HuH-7.5 (cell line): ENCODE data around the gene FAM20A.
"Not testable (repeated sequence)": the region's sequence is repeated elsewhere in the genome, so short reads cannot be mapped to it uniquely, and the experiment has no call there.

Experiments
- DNase-seq: peaks from one replicate; pipeline ENCODE4 v3.0.0; 2011; ENCODE audit warnings: low spot score

Gene FAM20A

DNA sequence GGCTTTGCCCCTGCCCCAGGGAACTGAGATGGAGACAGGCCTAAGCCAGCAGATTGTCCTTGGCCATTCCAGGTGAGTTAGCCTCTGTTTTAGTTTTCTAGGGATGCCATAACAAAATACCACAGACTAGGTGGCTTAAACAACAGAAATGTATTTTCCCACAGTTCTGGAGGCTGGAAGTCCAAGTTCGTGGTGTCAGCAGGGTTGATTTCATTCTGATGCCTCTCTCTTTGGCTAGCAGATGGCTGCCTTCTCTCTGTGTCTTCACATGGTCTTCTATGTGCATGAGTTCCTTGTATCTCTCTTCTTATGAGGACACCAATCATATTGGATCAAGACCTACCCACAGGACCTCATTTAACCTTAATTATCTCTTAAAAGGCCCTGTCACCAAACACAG, 12.8 kb downstream of the FAM20A start:
- DNase-seq = no peak

DNA sequence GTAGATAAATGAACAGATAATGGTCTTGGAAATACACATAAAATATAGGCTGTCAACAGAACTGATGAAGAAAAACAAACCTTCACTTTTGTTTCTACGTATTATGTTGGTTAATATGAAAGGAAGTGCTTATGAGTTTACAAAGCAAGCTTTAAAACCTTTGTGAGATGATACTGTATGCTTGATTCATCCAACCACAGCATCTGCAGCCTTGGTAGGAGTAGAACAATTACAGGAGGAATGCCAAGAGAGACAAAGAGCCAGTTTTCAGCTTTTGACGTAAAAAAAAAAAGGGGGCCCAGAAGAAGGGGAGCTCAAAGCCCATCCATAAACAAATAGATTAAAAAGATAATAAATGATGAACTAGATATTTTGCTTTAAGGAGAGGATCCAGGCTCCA, 13.3 kb downstream of the FAM20A start:
- no peak for DNase-seq

DNA sequence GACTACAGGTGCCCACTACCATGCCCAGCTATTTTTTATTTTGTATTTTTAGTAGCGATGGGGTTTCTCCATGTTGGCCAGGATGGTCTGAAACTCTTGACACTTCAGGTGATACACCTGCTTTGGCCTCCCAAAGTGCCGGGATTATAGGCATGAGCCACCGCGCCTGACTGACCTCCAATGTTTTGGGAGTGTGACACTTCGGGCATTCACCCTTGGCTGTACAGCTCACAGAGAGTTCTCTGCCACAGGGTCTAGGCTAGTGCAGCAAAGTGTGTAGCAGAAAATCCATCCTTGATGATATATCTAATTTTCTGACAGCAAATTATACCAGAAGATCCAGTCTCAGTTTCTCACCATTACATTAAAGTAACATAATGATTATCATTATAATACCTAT, 14.1 kb downstream of the FAM20A start:
- DNase-seq = no peak

DNA sequence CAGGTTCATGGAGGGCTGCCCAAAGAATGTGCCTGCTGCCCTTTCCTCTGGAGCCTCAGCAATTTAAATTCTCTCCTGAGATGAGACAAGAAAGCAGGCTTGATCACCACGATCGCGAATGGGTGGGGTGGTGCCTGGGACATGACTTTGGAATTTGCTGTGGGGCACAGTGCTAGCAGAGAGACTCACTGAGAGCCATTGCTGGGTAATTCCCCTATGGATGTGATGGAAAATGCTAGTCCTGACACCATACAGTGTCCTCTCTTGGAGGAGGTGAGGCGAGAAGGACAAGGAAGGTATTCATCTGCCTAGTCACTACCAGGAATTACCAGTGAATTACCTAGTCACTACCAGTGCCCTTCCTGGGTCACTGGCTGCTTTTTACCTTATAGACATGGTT, 15.5 kb downstream of the FAM20A start:
- DNase-seq = no peak

DNA sequence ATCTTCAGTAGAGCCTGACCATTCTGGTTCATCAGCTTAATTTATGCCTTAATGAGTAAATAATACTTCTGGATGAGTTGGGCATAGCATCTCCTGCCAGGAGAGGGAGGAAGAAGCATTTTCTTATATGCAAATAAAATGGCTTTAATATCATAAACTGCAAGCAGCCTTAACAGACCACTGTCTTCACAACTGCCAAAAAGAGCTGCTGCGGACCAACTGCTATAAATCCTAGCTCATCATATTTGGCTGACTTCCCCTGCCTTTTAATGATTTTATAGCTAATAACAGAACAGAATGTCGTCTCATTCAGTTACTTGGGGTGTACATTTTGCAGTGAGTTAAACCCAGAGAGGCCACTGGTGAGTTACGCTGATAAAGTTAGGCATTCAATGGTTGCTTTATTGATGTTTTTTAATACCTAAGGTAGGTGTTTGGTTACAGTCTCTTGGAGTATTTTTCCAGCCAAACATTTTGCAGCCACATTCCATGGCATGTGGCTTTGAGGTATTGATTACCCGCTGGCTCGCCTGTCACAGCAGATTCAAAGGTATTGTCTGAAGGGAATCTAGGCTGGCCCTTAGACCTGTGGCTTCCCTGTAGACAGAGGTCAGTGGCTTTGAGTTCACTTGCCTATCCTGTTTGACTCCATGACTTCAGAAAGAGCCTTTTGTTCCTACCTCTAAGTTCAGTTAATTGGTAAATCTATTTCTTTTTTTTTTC, 16.4 kb downstream of the FAM20A start:
- DNase-seq = peak; percentile 40

DNA sequence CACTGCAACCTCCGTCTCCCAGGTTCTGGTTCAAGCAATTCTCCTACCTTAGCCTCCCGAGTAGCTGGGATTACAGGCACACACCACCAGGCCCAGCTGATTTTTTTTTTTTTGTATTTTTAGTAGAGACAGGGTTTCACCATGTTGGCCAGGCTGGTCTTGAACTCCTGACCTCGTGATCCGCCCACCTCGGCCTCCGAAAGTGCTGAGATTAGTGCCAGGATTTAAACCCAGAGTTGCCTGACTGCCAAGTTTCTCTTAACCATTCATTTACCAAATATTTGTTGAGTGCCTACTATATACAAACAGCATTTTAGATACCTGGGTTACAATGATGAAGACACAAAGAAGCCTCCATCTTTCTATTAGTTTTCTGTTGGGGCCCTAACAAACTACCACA, 18.3 kb downstream of the FAM20A start:
- DNase-seq = not testable (repeated sequence)

DNA sequence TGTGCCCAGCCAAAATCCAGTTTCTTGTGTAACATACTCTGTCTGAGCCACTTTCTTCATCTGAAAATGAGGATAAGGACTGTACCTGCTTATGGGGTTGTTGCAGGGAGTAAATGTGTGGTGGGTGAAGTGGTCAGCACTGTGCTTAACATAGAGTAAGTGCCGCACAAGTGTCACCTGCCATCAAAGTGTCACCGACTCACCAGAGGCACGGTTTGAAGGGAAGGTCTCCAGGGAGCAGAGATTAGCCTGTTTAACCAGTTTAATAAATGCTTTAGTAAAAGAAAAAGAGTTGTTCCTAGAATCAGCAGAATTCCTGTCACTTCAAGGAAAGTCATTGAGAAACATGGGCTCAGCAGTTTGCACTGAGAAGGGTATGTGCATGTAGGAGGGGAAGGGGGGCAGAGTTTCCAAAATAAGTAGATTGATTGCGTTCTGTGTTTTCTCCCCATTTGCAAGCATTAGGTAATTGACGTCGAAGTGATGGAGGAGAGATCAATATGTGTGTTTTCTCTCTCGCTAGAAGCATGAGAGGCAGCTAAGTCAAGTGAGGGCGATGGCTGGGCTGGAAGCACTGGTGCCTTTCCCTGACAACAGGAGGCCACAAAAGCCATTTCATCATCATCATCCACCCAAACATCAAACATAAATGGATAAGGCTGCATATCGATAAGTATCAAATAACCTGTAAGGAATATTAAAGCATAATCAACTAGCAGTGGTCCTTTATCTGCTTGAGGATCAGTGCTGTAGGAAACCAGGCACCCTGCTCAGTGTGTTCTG, 19.1 kb downstream of the FAM20A start:
- no peak for DNase-seq

DNA sequence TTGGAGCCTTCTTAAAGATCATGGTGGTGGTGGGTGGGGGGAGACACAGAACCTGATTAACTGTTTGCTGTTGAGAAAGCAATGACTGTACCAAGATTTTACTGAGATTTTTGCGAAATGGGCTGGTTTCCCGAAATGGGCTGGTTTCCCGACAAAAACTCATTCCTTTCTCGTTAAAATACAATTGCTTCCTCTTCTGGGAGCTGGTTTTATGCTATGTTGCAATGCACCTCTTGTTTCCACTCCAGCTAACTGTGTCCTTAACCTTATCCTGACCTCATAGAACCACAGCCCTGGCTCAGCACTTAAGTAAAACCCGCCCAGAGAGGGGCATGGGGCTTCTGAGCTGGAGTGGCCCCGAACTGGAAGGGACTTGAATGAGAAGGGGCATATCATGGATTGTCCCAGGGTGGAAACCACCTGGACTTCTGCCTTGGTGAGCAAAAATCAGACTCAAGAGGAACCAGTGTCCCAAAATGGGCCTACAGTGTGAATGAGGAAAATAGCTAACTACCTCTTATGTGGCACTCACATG, 20.9 kb downstream of the FAM20A start:
- DNase-seq = no peak

DNA sequence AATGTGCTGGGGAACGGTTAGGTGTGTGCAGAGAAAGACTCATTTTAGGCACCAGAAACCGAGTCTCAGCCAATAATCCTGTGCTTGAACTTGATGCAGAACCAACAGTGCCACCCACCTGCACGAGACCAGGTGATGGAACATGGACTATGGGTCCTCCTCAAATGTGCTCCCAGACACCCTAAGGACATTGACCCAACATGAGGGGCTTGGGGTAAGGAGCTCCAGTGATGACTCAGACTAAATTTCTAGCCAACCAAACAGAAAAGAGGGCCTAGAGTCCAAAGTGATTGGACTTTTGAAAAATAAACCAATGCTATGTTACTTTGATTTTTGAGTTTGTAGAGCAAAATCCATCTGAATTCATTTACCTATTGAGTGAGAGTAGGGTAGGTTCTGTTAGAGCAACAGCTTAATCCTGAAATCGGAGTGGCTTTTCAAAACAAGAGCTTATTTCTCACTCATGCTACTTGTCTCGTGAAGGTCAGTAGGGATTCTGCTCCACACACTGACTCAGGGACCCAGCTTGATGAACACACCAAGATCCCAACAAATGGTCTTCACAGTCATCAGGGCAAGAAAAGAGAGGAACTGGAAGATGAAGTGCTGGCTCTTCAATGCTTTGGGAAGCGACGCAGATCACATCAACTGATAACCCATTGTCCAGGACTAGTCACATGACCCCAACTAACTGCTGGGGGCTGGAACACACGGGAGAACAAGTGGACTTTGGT, 21.8 kb downstream of the FAM20A start:
- DNase-seq = no peak

DNA sequence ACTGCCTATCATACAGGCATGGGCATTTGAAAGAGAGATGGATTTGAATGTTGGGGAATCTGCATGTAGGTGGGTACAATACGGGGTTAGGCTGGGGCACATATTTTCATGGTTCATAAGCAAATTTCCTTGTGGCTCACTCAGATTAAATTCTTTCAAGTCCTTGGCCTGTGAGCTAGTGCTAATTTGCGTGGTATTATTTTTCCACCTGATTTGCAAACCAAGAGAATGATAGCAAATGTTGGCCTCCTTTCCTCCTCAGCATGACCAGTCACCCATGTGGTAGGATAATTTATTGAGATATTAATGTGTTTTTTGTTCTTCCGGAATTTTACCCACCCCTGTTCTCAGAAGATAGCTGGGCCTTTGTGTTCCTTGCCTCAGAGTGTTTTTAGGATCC, 22.9 kb downstream of the FAM20A start:
- DNase-seq = no peak

DNA sequence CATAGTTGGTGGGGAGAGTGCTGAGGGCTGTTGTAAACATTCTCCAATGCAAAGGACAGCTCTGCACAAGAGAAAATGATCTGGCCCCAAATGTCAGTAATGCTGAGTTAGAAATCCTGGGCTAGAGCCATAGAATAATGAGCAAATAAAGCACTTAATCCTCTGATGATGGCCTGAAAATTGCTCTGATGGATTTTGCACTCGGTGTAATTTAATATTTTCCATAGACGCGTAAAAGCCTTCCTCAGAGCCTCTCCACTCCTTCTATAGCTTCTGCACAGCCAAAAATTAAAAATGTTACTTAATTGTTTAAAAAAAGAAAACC, 23.7 kb downstream of the FAM20A start:
- DNase-seq = no peak

DNA sequence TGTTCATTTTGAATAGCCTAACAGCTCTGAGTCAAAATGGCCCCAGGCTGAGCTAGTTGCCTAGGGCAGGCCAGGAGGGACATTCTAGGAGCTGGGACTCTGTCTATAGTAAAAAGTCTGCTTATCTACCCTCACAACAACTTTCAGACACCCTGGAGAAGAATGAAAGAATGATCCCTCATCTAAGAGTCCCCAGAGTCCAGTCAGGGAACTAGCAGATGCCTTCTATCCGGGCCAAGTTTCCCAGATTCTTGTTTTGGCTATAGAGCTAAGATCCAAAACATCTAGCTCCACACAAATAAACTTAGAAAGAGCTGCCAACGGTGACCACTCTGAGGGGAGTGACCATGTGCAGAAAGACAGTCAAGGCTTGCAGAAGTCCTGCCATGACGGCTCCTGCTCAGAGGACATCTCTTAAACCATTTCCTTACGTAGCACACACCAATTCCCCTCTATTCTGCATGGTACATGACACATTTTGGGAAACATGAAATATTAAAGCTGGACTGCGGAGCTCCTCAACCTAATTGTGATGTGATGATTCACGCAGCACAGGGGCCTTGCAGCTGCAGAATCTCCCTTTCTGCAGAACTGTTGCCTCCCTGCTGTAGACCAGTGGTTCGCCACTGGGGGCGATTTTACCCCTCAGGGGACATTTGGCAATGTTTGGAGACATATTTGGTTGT, 24.2 kb downstream of the FAM20A start:
- no peak for DNase-seq

DNA sequence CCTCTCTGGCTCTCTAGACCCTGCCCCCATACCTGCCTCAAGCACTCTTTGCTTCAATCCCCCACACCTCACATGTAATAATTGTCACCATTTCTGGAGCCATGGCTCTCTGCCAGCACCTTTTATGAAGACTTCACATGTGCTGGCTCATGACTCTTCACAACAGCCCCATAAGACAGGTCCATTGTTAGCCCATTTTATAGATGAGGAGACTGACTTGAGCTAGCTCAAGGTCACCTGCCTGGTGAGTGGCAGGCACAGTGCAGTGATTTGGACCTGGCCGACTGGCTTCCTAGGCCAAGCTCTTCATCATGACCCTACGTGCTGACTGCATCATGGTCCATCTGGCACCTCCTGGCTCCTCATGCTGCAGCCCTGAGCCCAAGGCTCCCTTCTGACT, 25.0 kb downstream of the FAM20A start:
- DNase-seq = no peak

DNA sequence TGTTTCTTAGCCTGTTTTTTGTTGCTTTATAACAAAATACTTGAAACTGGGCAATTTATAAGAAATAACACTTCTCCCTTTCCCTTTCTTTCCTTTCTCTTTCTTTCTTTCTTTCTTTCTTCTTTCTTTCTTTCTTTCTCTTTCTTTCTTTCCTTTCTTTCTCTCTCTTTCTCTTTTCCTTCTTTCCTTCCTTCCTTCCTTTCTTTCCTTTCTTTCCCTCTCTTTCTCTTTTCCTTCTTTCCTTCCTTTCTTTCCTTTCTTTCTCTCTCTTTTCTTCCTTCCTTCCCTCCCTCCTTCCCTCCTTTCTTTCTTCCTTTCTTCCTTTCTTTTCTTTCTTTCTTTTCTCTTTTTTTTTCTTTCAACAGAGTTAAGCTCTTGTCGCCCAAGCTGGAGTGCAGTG, 27.8 kb downstream of the FAM20A start:
- DNase-seq = no peak

DNA sequence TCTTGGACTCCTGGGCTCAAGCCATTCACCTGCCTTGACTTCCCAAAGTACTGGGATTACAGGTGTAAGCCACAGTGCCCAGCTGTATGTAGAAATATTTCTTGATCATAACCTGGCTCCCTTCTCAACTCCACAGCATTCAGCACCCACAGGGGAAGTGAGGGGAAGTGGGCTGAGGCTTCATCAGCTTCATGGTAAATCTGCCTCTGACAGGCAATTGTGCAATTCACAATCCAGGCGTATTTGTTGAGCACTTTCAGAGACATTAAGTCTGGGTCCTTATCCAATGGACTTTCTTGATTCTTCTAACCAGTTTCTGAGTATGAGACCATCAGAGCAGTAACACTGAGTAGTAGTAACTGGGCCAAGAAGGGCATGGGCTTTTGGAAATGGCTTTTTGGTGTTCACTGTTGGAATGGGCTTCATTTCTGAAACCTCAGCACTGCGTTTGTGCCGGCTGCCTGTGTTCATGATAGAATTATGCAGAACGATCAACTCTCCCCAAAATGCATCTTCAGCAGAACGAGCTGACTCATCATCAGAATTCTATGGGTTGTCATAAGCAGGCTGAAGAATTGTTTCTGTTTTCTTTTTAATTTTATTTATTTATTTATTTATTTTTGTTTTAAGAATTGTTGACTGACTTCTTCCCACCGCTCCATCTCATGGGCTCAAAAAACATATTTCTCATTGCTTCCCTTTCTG, 28.9 kb downstream of the FAM20A start:
- DNase-seq = no peak

DNA sequence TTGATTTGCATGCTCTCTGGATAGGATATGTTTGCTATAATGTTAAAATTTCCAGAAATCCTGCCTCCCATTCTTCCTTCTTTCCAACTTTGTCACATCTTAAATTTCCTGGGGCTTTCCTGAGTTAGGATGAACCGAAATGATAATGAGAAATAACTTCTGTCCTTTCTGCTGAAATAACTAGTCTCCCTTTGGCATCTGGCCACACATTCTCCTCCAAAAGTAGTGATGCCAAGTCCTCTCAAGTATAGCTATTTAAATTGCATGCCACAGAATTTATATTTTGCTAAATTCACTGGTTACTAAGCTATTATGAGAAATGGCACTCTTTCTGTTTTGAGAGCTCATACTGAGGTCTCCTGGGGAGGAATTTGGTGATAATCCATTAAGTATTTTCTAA, 30.6 kb downstream of the FAM20A start:
- no peak for DNase-seq

DNA sequence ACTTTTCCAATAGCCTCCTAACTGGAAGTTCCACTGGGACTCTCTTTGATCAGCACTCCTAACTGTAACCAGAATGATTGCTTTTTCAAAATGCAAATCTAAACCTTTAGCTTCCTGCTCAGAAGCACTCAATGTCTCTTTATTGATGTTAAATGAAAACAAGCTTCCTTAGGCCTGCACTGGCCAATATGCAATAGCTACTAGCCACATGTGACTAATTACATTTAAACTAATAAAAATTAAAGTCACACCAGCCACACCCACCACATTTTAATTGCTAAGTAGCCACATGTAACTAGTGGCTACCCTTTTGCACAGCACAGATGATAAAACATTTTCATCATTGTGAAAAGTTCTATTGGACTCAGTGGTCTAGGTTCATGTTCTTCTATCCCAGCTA, 31.8 kb downstream of the FAM20A start:
- DNase-seq = no peak

DNA sequence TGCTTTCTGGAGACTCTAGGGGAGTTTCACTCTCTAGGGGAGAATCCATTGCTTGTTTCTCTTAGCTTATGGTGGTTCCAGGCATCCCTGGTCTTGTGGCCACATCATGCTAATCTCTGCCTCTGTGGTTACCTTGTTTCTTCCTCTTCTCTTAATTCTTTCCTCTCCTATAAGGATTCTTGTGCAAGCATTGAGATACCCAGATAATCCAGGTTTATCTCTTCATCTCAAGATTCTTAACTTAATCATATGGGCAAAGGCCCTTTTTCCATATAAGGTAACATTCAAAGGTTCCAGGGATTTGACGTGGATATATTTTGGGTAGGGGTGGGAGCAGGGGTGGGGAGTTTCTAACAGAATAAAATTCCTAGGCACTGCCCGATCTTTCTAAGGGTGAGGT, 32.6 kb downstream of the FAM20A start:
- DNase-seq = no peak

DNA sequence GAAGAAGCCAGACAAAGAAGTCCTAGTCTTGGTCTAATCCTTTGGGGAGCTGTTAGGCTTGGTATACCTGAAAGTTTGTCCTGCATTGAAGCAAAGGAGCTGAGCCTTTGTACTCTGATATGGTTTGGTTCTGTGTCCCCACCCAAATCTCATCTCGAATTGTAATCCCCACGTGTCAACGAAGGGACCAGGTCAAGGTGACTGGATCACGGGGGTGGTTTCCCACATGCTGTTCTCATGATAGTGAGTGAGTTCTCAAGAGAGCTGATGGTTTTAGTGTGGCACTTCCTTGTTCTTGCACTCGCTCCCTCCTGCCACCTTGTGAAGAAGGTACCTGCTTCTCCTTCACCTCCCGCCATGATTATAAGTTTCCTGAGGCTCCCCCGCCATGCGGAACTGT, 33.6 kb downstream of the FAM20A start:
- DNase-seq = no peak

DNA sequence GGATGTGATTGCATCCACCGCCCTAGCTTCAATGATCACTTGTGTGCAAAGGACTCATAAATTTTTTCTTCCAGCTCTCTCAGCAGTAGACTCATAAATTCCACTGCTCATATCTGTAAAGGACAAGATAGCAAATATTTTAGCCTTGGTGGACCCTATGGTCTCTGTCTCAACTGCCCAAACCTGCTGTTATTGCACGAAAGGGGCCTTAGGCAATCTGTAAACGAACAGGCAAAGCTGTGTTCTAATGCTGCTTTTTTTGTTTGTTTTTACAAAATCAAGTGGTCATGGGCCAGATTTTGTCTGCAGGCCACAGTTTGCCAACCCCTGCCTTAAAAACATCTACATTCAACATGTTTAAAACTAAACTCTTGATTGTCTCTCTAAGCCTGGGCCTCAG, 34.1 kb downstream of the FAM20A start:
- no peak for DNase-seq

DNA sequence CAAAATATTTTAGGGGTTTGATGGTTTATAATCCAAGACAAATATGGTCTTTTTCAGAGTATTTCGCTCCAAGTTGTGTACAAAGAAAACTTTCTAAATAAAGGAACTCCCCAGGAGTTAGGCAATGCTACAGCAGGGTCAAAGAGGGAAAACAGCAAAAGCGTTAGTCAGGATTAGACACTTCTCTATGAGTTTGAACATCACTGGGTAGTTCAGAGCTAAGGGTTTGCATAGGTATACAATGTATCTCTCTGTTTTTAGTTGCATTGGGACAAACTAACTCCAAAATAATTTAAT, 34.8 kb downstream of the FAM20A start:
- DNase-seq = no peak
